Stomach (tissue), 4 donors: Measurements from ENCODE around the gene AIG1.
"Not testable (repeated sequence)": the region's sequence is repeated elsewhere in the genome, so short reads cannot be mapped to it uniquely, and the experiment has no call there.

ENCODE experiments used
- POLR2A ChIP-seq, 4 donors: fragments of 450-650 bp; IDR thresholded peaks; one replicate each; pipeline ENCODE4 v1.6.1; 2016; ENCODE audit warnings: antibody characterized with exemption in 4 of 4, control low read depth in 2 of 4, mild to moderate bottlenecking in 1 of 4, moderate library complexity in 1 of 4
- TF ChIP-seq, protein P1 (sequence below), 7 experiments: fragments of 450-650 bp in 4 of 7; fragments of 200-600 bp in 3 of 7; sonication (generic) in 3 of 7; IDR thresholded peaks; one replicate each; pipeline ENCODE4 v1.5.1; 2016 to 2019; ENCODE audit warnings: antibody characterized with exemption in 7 of 7, control low read depth in 2 of 7, mild to moderate bottlenecking in 1 of 7

DNA sequence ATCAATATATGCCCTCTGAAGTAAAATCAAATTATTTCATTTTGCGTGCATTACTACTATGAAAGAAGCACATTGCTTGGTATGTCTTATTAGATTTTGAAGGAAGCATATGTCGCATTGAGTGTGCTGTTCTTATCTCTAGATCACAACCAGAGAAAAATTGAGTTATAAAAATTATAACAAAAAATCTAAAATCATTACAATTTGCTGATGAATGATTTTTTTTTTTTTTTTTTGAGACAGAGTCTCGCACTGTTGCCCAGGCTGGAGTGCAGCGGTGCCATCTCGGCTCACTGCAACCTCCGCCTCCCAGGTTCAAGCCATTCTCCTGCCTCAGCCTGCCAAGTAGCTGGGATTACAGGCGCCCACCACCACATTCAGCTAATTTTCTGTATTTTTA lies 284.8 kb downstream of the AIG1 start:
- TF ChIP-seq POLR2A (IDR thresholded peaks at IDR 0.05) = not testable (repeated sequence)
- TF ChIP-seq, protein P1, sequence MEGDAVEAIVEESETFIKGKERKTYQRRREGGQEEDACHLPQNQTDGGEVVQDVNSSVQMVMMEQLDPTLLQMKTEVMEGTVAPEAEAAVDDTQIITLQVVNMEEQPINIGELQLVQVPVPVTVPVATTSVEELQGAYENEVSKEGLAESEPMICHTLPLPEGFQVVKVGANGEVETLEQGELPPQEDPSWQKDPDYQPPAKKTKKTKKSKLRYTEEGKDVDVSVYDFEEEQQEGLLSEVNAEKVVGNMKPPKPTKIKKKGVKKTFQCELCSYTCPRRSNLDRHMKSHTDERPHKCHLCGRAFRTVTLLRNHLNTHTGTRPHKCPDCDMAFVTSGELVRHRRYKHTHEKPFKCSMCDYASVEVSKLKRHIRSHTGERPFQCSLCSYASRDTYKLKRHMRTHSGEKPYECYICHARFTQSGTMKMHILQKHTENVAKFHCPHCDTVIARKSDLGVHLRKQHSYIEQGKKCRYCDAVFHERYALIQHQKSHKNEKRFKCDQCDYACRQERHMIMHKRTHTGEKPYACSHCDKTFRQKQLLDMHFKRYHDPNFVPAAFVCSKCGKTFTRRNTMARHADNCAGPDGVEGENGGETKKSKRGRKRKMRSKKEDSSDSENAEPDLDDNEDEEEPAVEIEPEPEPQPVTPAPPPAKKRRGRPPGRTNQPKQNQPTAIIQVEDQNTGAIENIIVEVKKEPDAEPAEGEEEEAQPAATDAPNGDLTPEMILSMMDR (IDR thresholded peaks at IDR 0.05) = not testable (repeated sequence)
